GM23338 (cell line): ENCODE results near the gene GAL3ST1. TPM values are rescaled to one million over a fixed set of nuclear protein-coding genes. Genes with fewer than 3 reads are reported as not detected.

Experiments
- polyA plus RNA-seq: library from polyadenylated mRNA; unstranded; fragments of >200 nt; fragmentation: Nextera tagmentation; extraction: Ambion mirVana; gene quantifications from 2 replicates; pipeline ENCODE4 v1.2.1, GENCODE V29; 2016
- total RNA-seq: library from RNA; depleted of rRNA; stranded (reverse); fragments of >200 nt; shearing (Covaris generic); gene quantifications from 2 replicates; pipeline ENCODE4 v1.2.3, GENCODE V29; 2014; rRNA removed

Gene GAL3ST1
- total and polyA plus RNA-seq, 2 experiments from 2014 or later, result 8.2 to 13.3 TPM

Other genes with a start within 250 kb of the GAL3ST1 start
- gene TBC1D10A, start 247.7 kb downstream of the GAL3ST1 start, total RNA-seq, result 6.0 and 8.8 TPM in 2 replicates
- 3.3 and 4.2 TPM in 2 replicates for gene TBC1D10A, start 247.7 kb downstream of the GAL3ST1 start, polyA plus RNA-seq
- gene SF3A1, start 217.8 kb downstream of the GAL3ST1 start, total RNA-seq, result 108 and 170 TPM in 2 replicates
- gene SF3A1, start 217.8 kb downstream of the GAL3ST1 start, polyA plus RNA-seq, result 93.4 and 107 TPM in 2 replicates
- 6.9 and 7.9 TPM in 2 replicates for gene CCDC157, start 217.7 kb downstream of the GAL3ST1 start, total RNA-seq
- gene CCDC157, start 217.7 kb downstream of the GAL3ST1 start, polyA plus RNA-seq, result 3.7 and 3.8 TPM in 2 replicates
- 12.4 and 13.9 TPM in 2 replicates for gene RNF215, start 187.3 kb downstream of the GAL3ST1 start, total RNA-seq
- gene RNF215, start 187.3 kb downstream of the GAL3ST1 start, polyA plus RNA-seq, result 1.8 and 3.3 TPM in 2 replicates
- gene SEC14L2, start 177.6 kb downstream of the GAL3ST1 start, total RNA-seq, result 2.1 and 4.2 TPM in 2 replicates
- 2.2 and 2.5 TPM in 2 replicates for gene SEC14L2, start 177.6 kb downstream of the GAL3ST1 start, polyA plus RNA-seq
- gene MTFP1, start 148.9 kb downstream of the GAL3ST1 start, total RNA-seq, result 54.6 and 68.6 TPM in 2 replicates
- gene MTFP1, start 148.9 kb downstream of the GAL3ST1 start, polyA plus RNA-seq, result 62.5 and 64.1 TPM in 2 replicates
- not detected in 2 replicates for gene SEC14L3, start 102.6 kb downstream of the GAL3ST1 start, total RNA-seq
- gene SEC14L3, start 102.6 kb downstream of the GAL3ST1 start, polyA plus RNA-seq, result not detected in 2 replicates
- gene SEC14L4, start 69.0 kb downstream of the GAL3ST1 start, total RNA-seq, result 2.5 and 5.2 TPM in 2 replicates
- gene SEC14L4, start 69.0 kb downstream of the GAL3ST1 start, polyA plus RNA-seq, result 1.7 and 1.9 TPM in 2 replicates
- 2.1 and 2.4 TPM in 2 replicates for gene SEC14L6, start 27.9 kb downstream of the GAL3ST1 start, total RNA-seq
- 0.50 and 0.84 TPM in 2 replicates for gene SEC14L6, start 27.9 kb downstream of the GAL3ST1 start, polyA plus RNA-seq
- 76.9 and 78.4 TPM in 2 replicates for gene PES1, start 17.2 kb upstream of the GAL3ST1 start, total RNA-seq
- gene PES1, start 17.2 kb upstream of the GAL3ST1 start, polyA plus RNA-seq, result 61.3 and 64.1 TPM in 2 replicates
- gene TCN2, start 32.5 kb upstream of the GAL3ST1 start, total RNA-seq, result 31.3 and 38.1 TPM in 2 replicates
- 12.4 and 12.9 TPM in 2 replicates for gene TCN2, start 32.5 kb upstream of the GAL3ST1 start, polyA plus RNA-seq
- 10.4 and 11.3 TPM in 2 replicates for gene SLC35E4, start 61.1 kb upstream of the GAL3ST1 start, total RNA-seq
- 2.6 and 4.3 TPM in 2 replicates for gene SLC35E4, start 61.1 kb upstream of the GAL3ST1 start, polyA plus RNA-seq
- gene DUSP18, start 93.2 kb upstream of the GAL3ST1 start, total RNA-seq, result 1.5 and 2.7 TPM in 2 replicates
- 1.7 and 2.2 TPM in 2 replicates for gene DUSP18, start 93.2 kb upstream of the GAL3ST1 start, polyA plus RNA-seq
- gene OSBP2, start 120.2 kb upstream of the GAL3ST1 start, total RNA-seq, result 2.9 and 7.1 TPM in 2 replicates
- gene OSBP2, start 120.2 kb upstream of the GAL3ST1 start, polyA plus RNA-seq, result 1.7 and 2.1 TPM in 2 replicates